HL-60 (cell line): ENCODE measurements around the gene MACROD2.

Source experiments
- DNase-seq, 2 experiments: peaks; one replicate each; pipeline ENCODE4 v3.0.0-alpha.2; 2010 to 2020; ENCODE audit warnings: low read depth in 1 of 2, low spot score in 1 of 2
- H3K27ac ChIP-seq: fragments of 250-450 bp; sonication (Bioruptor Pico); replicated peaks from 2 replicates; pipeline ENCODE4 v1.5.1; 2020; ENCODE audit warnings: mild to moderate bottlenecking, moderate library complexity
- H3K27me3 ChIP-seq: fragments of 250-450 bp; sonication (Bioruptor Pico); 2 replicates; pipeline ENCODE4 v1.5.1; 2021; ENCODE audit warnings: mild to moderate bottlenecking, moderate library complexity; ENCODE audit not compliant: insufficient read depth, poor library complexity, severe bottlenecking
- H3K4me3 ChIP-seq: replicated peaks from 2 replicates; pipeline ENCODE4 v1.5.1; 2011; ENCODE audit warnings: mild to moderate bottlenecking, control low read depth, low read length; ENCODE audit not compliant: insufficient read depth
- GABPA ChIP-seq: IDR thresholded peaks from 2 replicates; pipeline ENCODE4 v1.6.1; 2012; ENCODE audit warnings: low read depth
- POLR2AphosphoS5 ChIP-seq: IDR thresholded peaks from 2 replicates; pipeline ENCODE4 v1.6.1; 2012; ENCODE audit warnings: low read depth
- SPI1 ChIP-seq: IDR thresholded peaks from 2 replicates; pipeline ENCODE4 v1.6.1; 2012; ENCODE audit warnings: low read depth, mild to moderate bottlenecking, borderline replicate concordance
- TF ChIP-seq, protein P1 (sequence below): IDR thresholded peaks from 2 replicates; pipeline ENCODE4 v1.6.1; 2012; ENCODE audit warnings: low read depth; ENCODE audit not compliant: insufficient replicate concordance
- TF ChIP-seq, protein P2 (sequence below): IDR thresholded peaks from one replicate; pipeline ENCODE4 v1.5.1; 2011; ENCODE audit warnings: low read length, control low read depth, inconsistent platforms; ENCODE audit not compliant: insufficient read depth

Gene MACROD2

DNA sequence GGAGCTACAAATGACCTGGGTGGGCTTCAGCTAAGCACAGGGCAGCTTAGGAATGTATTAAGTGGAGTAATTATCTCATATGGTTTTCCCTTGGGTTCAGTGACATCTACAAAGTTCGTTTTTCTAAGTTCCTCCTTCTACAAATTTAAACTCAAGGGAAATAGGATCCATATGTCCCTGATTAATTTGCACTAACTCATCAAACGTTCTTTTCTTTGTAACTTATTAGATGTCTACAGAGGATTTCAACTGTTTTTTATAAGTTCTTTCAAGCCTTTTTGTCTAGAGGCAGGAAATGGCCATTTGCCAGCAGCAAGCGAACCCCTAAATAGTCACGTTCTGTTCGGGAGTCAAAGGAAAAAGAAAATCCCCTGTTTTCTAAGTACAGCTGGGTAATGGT, 1517.6 kb downstream of the MACROD2 start:
- Histone ChIP-seq H3K4me3 (no peak overlapping the region), H3K27me3 (no peaks in the 10 kb centered on the region), H3K27ac (no peak overlapping the region)
- TF ChIP-seq, protein P1, sequence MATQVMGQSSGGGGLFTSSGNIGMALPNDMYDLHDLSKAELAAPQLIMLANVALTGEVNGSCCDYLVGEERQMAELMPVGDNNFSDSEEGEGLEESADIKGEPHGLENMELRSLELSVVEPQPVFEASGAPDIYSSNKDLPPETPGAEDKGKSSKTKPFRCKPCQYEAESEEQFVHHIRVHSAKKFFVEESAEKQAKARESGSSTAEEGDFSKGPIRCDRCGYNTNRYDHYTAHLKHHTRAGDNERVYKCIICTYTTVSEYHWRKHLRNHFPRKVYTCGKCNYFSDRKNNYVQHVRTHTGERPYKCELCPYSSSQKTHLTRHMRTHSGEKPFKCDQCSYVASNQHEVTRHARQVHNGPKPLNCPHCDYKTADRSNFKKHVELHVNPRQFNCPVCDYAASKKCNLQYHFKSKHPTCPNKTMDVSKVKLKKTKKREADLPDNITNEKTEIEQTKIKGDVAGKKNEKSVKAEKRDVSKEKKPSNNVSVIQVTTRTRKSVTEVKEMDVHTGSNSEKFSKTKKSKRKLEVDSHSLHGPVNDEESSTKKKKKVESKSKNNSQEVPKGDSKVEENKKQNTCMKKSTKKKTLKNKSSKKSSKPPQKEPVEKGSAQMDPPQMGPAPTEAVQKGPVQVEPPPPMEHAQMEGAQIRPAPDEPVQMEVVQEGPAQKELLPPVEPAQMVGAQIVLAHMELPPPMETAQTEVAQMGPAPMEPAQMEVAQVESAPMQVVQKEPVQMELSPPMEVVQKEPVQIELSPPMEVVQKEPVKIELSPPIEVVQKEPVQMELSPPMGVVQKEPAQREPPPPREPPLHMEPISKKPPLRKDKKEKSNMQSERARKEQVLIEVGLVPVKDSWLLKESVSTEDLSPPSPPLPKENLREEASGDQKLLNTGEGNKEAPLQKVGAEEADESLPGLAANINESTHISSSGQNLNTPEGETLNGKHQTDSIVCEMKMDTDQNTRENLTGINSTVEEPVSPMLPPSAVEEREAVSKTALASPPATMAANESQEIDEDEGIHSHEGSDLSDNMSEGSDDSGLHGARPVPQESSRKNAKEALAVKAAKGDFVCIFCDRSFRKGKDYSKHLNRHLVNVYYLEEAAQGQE: no peak
- TF ChIP-seq POLR2AphosphoS5 (no peak), SPI1 (no peak), GABPA (no peak)
- TF ChIP-seq, protein P2, sequence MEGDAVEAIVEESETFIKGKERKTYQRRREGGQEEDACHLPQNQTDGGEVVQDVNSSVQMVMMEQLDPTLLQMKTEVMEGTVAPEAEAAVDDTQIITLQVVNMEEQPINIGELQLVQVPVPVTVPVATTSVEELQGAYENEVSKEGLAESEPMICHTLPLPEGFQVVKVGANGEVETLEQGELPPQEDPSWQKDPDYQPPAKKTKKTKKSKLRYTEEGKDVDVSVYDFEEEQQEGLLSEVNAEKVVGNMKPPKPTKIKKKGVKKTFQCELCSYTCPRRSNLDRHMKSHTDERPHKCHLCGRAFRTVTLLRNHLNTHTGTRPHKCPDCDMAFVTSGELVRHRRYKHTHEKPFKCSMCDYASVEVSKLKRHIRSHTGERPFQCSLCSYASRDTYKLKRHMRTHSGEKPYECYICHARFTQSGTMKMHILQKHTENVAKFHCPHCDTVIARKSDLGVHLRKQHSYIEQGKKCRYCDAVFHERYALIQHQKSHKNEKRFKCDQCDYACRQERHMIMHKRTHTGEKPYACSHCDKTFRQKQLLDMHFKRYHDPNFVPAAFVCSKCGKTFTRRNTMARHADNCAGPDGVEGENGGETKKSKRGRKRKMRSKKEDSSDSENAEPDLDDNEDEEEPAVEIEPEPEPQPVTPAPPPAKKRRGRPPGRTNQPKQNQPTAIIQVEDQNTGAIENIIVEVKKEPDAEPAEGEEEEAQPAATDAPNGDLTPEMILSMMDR: no peak
- no peak for DNase-seq

DNA sequence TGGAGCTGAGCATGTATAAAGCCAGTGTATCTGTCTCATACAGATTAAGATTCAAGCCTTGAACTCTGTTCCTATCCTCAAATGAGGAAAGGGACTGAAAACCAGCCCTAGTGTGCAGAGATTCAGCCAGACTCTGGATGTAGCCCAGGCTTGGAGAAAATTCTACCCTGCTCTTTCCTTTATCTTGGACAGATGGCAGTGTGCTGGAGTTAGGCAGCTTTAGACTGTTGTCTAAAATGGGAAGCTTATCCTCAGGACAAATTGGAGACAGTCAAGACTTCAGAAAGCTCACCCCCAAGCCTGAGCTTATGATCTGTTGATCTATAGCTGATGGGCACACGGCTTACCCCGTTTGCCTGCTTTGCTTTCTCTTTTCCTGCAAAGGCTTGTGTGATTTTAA, 1520.4 kb downstream of the MACROD2 start:
- TF ChIP-seq, protein P1: no peak
- TF ChIP-seq GABPA (no peak), SPI1 (no peak), POLR2AphosphoS5 (no peak)
- TF ChIP-seq, protein P2: no peak

DNA sequence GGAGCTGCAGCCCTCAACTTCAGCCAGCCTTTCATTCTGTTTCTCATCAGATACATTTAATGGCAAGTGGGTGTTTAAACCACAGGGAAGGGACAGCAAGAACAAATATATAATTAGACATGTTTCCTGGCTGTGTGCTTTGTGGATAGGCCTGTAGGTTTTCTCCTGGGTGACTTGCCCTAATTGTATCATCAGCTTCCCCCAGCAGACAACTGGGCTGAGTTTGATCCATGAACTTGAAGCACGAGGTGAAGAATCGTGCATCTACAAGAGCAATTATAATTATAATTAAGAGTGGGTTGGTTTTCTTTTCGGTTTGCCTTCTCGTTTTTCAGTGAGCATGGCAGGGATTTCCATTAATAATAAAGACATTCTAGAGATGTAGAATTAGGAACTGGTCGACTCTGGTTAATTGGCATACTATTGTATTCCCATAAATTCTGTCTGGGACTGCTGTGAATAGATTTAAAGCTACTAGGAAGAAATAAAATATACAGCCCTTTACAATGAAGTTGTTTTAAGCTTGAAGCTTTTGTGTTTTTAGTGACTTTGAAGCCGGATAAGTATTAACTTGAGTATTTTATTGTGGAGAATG, 1525.7 kb downstream of the MACROD2 start:
- H3K27me3 ChIP-seq: no peaks in the 10 kb centered on the region
- no peak for DNase-seq
- H3K27ac ChIP-seq: no peak overlapping the region
- H3K4me3 ChIP-seq: no peak overlapping the region
- TF ChIP-seq SPI1 (no peak), GABPA (no peak), POLR2AphosphoS5 (no peak)
- TF ChIP-seq, protein P1: no peak
- TF ChIP-seq, protein P2: no peak

More for the DNA sequence above, 1520.4 kb downstream of the MACROD2 start:
- no peak overlapping the region for H3K27ac ChIP-seq
- no peaks in the 10 kb centered on the region for H3K27me3 ChIP-seq
- no peak overlapping the region for H3K4me3 ChIP-seq
- DNase-seq: no peak
